NCI-H2171 treated with DMSO at 0.1 percent for 48 hours (cell line): ENCODE results near the gene SPN.
"Not testable (repeated sequence)": the region's sequence is repeated elsewhere in the genome, so short reads cannot be mapped to it uniquely, and the experiment has no call there.

Source experiments
- DNase-seq: peaks from one replicate; lab custom pipeline; 2025; lab: John Stamatoyannopoulos, UW

Gene SPN, protein sequence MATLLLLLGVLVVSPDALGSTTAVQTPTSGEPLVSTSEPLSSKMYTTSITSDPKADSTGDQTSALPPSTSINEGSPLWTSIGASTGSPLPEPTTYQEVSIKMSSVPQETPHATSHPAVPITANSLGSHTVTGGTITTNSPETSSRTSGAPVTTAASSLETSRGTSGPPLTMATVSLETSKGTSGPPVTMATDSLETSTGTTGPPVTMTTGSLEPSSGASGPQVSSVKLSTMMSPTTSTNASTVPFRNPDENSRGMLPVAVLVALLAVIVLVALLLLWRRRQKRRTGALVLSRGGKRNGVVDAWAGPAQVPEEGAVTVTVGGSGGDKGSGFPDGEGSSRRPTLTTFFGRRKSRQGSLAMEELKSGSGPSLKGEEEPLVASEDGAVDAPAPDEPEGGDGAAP

DNA sequence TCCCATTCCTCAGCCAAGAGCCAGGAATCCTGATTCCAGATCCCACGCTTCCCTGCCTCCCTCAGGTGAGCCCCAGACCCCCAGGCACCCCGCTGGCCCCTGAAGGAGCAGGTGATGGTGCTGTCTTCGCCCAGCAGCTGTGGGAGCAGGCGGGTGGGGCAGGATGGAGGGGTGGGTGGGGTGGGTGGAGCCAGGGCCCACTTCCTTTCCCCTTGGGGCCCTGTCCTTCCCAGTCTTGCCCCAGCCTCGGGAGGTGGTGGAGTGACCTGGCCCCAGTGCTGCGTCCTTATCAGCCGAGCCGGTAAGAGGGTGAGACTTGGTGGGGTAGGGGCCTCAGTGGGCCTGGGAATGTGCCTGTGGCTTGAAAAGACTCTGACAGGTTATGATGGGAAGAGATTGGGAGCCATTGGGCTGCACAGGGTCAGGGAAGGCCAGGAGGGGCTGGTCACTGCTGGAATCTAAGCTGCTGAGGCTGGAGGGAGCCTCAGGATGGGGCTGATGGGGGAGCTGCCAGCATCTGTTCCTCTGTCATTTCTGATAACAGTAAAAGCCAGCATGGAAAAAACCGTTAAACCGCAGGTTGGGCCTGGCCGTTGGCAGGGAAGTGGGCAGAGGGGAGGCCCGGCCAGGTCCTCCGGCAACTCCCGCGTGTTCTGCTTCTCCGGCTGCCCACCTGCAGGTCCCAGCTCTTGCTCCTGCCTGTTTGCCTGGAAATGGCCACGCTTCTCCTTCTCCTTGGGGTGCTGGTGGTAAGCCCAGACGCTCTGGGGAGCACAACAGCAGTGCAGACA lies at the start of gene SPN:
Gene SPN (plus strand): TSS at position 232 of the 791 bp plus-strand sequence. CDS start 482 bp downstream, at position 714.
- DNase-seq: no peak

DNA sequence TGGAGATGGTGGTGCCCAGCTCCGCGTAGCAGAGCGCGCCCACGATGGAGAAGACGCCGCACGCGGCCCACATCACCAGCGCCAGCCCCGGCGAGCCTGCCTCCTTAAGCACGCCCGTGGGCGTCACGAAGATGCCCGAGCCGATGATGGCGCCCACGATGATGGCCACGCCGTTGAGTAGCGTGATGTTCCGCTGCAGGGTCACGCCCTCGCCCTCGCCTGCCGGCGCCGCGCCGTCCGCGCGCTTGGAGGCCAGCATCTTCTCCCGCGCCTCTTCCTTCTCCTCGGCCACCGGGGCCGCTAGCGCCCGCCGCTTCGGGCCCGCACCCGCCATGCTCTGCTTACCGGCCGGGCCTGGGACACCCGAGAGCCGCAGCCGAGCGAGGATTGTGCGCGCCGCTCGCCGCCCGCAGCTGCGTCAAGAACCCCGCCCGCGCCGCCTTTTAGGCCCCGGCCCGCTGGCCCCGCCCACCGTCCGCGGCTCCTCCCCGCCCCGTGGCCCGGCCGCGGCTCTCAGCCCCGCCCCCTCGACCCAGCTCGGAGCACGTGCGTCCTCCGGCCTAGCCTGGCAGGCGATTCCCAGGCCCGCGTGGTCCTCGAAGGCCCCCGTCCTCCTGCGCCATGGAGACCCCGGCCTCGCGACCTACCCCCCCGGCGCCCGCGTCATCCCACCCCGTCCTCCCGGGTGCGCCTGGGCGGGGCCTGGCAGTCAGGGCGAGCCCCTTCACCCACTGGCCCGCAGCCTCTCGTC lies 49.6 kb upstream of the SPN start:
- peak; percentile 71 for DNase-seq

DNA sequence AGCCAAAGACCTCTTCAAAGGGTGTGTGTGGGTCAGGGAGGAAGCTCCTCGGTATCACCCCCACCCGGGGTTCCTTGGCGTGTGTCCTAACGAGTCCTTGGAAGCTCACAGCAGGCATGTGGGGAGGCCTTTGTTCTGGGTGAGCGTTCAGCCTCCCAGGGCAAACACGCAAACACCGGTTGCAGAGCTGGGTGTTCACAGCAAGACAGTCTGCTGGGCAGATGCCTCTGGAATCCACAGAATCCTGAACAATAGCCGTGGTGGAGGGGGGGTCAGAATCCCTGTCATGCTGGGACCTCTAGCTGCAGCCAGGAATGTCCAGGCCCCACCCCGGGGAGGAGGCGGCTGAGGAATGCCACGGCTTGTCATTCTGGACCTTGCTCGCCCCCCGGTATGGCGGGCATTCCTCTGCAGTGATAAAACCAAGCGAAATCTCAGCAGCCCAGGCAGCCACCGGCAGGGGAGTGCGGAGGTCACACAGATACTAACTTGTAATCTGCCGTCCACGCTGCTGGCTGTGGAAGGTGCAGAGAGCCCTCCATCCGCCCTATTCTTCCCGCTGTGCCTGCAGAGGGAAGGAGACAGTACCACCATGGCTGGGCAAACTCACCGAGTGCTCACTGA lies 48.2 kb upstream of the SPN start:
- not testable (repeated sequence) for DNase-seq

DNA sequence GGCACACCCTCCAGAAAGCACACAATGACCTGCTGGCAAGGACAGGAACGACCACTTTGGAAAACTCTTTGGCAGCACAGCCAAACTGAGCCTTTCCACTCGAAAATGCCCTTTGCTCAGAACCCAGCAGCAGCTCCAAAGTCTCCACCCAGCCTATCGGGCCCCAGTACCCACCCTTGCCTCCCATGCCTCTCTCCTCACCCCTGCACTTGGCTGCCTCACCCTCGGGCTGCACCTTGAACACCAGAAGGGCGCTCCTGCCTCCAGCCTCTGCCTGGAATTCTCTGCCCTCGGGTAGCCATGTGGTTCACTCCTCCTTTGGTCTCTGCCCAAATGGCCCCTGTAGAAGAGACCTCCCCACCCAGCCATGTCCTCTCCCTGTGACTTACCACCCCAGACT lies 46.9 kb upstream of the SPN start:
- not testable (repeated sequence) for DNase-seq

DNA sequence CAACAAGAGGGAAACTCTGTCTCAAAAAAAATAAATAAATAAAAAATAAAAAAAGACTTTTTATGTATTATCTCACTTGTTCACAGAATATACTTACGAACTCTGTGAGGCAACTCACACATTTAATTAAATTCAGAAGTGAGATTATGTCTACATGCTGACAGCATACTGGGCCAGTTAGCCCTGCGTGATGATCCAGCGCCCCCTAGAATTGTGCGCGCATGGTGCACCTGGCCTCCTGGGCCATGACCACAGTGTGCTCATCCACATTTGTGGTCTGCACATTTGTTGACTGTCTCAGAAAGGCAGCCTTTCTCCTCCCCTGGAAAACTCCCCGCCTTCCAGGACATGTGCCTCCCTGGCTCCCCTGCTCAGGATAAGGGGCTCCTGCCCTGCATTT lies 42.5 kb upstream of the SPN start:
- not testable (repeated sequence) for DNase-seq

DNA sequence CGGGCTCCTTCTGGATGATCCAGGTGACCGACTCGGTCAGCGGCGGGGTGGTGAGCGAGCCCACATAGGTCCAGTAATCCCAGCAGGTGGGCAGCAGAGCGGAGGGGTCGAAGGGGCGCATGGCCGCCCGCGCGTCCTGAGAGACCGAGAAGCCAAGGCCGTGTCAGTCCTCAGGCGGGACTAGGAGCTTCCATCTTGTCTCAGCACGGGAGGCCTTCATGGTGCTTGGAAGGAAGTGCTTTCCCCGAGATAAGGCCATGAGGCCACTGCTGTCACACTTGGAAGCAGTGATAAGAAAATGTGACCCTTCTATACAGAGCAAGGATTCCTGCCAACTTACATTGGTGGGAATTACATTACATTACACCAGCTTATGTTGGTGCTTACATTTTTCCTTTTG lies 40.3 kb upstream of the SPN start:
- DNase-seq: not testable (repeated sequence)

DNA sequence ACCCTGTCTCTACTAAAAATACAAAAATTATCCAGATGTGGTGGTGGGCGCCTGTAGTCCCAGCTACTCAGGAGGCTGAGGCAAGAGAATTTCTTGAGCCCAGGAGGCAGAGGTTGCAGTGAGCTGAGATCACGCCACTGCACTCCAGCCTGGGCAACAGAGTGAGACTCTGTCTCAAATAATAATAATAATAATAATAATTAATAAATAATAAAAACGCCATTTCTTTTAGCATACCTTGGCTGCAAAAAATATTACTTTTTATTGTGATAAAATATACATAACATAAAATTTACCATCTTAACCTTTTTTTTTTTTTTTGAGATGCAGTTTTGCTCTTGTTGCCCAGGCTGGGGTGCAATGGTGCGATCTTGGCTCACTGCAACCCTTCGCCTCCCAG lies 39.8 kb upstream of the SPN start:
- not testable (repeated sequence) for DNase-seq

DNA sequence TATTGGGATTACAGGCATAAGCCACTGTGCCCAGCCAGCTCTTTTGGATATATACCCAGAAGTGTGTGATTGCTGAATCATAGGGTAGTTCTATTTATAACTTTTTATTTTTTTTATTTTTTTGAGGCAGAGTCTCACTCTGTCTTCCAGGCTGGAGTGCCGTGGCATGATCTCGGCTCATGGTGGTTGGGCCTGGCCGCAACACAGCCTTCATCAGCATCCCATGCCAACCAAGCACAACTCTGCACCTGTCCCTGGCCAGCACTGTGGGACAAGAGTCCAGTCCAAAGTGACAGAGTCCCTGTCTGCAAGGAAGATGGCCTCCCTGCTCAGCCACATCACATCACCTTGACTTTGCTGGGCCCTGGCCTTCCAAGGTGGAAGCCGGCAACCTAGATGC lies 37.9 kb upstream of the SPN start:
- DNase-seq: not testable (repeated sequence)

DNA sequence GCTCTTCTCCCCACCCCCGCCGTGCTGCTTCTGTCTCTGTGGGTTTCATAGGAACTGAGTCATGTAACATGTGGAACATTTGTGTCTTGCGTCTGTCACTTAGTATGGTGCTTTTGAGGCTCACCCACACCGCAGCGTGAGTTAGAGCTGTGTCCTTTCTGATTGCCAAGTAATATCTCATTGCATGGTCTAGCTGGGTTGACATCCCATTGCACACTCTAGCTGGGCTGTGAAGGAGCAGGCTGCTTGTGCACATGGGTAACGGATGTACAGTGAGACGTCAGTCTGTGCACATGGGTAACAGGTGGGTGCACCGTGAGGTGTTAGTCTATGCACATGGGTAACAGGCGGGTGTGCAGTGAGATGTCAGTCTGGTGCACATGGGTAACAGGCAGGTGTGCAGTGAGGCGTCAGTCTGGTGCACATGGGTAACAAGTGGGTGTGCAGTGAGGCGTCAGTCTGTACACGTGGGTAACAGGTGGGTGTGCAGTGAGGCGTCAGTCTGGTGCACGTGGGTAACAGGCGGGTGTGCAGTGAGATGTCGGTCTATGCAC lies 36.2 kb upstream of the SPN start:
- DNase-seq: not testable (repeated sequence)

DNA sequence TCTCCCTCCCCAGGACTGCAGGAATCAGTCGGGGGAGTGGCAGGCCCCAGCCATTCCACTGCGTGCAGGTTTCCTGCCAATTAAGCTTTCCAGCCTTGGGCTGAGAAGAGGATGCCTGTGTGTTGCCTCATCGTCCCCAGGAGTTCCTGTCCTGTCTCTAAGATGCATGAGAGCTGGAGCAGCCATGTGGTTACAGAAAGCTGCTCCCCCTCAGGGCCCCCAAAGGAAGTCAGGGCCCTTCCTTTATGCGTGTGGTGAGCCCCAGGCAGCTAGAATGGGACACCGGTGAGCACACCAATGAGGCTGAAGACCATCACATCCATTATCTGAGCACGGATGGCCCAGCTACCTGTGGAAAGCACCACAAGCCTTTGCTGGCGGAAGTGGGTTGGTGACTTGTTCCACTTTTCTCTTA lies 35.4 kb upstream of the SPN start:
- not testable (repeated sequence) for DNase-seq

DNA sequence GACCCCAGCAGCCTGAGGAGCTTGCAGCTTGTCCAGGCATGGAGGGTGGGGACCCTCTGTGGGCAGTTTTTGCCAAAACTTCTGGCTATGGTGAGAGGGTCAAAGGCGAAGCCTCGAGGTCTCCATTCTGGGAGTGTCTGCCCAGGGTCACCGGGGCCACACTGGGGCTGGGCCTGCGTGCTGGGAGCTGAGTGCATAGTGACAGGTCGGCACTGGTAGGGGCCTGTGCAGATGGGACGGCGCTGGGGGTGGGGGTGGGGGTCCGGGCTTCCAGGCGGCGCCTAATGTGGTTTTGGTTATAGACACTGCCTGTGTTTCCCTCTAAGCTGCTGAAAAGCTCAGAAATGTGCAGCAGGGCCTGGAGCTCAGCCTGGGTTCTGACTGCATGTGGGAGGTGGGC lies 34.3 kb upstream of the SPN start:
- DNase-seq: not testable (repeated sequence)

DNA sequence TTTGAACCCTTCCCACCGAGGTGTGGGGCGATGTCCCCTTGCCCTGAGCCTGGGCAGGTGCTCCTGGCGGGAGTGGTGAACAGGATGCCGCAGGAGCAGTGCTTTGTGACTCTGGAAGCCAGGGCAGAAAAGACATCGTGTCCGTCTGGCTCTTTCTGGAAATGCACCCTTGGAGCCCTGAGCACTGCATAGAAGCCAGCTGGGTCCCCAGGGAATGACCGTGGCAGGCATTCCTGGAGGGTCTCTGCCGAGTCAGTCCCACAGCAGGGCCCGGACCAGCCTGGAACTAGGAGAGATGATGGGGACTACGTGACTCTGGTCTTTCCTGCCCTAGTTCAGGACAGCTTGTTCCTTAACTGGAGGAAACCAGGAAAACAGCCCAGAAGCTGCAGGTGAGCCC lies 33.7 kb upstream of the SPN start:
- not testable (repeated sequence) for DNase-seq

DNA sequence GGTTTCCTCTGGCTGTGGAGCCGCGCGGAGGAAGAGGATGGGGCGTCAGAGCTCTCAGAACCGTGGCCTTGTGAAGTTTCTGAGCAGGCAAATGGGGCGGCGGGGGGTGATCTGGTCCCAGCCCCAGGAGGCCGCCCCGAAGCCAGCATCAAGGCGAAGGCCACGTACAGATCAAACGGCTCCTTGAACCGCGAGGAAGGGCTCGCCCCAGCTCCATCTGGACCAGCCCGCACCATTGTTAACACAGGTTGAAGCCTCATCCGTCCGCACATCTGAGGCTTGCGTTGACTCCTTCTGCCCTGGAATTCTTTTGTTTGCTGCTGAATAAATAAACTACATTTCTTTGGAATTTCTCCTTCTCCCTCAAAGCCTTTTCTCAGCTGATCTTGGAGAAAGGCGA lies 31.4 kb upstream of the SPN start:
- not testable (repeated sequence) for DNase-seq

DNA sequence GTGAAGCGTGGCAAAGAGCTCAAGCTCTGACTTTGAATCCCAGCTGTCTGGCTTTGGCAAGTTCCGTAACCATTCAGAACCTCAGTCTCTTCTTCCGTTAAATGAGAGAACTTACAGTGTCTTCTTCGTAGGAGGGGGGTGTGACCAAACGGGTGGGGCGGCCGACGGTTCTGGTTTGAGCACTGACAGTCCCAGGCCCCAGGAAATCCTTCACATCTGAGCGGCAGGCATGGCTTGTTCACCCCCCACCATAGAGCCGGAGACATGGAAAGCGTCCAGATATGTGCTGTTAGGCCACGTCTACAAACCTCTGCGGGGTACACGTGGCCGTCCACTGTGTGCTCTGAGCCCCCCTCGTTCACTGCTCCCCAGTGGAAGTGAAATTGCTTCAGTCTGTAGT lies 27.1 kb upstream of the SPN start:
- DNase-seq: not testable (repeated sequence)

DNA sequence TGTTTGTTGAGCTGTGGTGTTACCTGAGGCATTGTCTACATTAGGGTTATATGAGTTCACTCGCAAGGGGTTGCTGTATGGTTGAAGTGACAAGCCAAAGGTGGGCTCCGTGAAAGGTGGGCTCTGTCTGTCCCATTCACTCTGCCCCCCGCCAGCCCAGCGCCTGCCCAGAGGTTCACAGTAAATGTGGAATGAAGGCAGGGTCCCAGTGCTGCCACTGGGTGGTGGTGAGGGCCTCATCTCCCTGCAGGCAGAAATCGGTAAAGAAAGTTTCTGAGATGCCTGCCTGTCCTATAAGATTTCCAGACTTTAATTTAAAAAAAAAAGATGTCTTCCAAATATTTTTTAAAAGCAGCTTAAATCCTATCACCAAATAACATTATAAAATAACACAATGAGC lies 26.7 kb upstream of the SPN start:
- not testable (repeated sequence) for DNase-seq

DNA sequence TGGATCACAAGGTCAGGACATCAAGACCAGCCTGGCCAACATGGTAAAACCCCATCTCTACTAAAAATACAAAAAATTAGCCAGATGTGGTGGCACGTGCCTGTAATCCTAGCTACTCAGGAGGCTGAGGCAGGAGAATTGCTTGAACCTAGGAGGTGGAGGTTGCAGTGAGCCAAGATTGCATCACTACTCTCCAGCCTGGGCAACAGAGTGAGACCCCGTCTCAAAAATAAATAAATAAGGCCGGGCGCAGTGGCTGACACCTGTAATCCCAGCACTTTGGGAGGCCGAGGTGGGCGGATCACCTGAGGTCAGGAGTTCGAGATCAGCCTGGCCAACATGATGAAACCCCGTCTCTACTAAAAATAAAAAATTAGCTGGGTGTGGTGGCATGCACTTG lies 24.3 kb upstream of the SPN start:
- not testable (repeated sequence) for DNase-seq

DNA sequence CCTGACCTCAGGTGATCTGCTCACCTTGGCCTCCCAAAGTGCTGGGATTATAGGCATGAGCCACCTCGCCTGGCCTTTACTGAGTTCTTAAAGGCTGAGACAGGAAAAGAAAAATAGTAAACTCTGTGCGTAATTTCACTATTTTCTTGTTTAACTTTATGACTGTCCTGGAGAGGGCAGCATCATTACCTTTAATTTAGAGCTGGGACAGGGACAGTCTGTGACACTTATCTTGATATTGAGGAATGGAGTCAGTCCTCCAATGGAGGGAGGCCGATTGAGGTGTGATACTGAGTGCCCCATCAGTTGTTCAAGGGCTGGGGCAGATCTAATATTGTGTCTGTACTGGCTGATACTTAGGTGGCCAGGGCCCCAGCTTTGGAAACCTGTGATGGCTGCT lies 21.5 kb upstream of the SPN start:
- no peak for DNase-seq

DNA sequence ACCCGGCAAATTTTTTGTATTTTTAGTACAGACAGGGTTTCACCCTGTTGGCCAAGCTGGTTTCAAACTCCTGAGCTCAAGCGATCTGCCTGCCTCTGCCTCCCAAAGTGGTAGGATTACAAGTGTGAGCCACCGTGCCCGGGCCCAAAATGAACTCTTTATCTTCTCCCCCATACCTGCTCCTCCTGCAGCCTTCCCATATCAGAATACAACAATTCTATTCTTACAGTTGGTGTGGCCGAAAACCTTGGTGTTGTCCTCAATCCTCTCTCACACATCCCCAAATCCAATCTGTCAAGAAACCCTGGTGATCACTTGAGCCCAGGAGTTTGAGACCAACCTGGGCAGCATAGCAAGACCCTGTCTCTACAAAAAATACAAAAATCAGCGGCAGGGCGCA lies 19.5 kb upstream of the SPN start:
- no peak for DNase-seq

DNA sequence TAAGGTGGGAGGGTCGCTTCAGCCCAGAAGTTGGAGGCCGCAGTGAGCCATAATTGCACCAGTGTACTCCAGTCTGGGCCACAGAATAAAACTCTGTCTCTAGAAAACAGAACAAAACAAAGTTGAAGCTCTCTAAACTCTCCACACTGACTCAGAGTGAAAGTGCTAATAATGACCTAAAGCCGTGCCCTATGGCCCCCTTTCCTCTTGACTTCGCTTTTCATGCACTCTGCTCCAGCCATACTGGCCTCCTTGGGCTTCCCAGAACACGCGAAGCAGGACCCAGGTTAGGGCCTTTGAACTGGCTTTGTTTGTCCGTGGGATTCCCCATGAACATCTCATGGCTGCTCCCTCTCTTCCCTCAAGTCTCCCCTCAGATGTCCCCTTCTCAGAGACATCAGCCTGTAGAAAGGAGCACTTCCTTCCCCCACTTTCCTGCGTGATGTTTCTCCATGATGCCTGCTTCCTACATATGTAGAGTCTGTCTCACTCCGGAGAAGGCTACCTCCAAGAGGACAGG lies 18.6 kb upstream of the SPN start:
- DNase-seq: no peak

DNA sequence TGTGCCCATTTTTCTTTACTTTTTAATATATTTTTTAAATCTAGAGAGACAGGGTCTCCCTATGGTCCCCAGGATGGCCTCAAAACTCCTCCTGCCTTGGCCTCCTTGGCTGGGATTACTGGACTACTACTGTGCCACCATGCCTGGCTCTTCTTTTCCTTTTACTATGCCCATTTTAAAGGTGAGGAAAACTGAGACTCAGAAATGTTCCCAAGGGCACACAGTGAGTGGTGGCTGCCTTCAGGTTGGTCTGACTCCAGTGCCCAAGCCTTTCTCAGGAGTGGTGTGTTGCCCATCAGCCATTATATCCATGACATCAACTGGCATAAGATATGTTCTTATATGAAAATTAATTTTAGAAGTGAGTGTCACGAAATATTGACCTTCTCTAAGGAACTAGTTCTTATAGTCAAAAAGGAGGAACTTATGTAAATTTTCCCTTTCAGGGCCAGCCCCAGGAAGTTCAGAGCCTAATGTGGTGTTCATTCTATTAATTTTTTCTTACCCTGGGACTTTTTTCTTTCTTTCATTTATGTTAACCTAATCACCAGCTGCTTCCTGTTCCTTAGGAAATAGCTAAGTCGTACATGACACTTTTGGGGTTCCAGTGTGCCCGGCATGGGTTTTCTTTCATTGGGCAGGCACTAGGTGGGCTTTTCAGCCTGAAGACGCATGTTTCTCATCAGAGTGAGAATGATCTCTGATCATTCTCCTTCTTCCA lies 17.9 kb upstream of the SPN start:
- DNase-seq: no peak

DNA sequence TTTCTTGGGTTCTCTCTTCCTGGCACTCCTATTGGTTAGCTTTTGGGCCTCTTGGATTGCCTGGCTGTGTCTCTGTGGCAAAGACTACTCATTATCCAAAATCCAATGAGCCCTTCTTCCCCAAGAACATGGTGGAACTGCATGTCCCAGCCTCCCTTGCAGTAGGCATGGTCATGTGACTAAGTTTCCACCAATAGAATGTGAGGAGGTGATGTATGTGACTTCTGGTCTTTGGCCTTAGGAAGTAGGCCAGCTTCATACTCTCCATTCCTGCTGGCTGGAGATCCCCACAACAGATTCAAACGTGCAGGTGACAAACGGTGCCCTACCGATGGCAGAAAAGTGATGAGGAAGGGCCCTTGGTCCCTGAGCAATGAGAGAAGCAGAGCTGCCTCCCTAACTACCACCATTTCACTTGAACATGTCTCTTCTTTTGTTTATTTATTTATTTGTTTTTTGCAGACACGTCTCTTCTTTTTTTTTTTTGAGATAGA lies 17.3 kb upstream of the SPN start:
- DNase-seq: peak; percentile 37
